Lower leg skin (tissue), 4 donors: ENCODE data around the gene SCNN1B. TPM values are rescaled to one million over a fixed set of nuclear protein-coding genes. Genes with fewer than 3 reads are reported as not detected.

ENCODE experiments used
- DNase-seq, 2 donors: peaks; one replicate each; pipeline ENCODE4 v3.0.0-alpha.2; 2019; ENCODE audit warnings: low spot score in 2 of 2
- H3K4me3 ChIP-seq: fragments of 200-600 bp; sonication (generic); 2 replicates; pipeline ENCODE4 v1.5.1; 2017; ENCODE audit warnings: mild to moderate bottlenecking, low read depth; ENCODE audit not compliant: poor library complexity, severe bottlenecking
- POLR2A ChIP-seq, 2 donors: fragments of 450-650 bp; IDR thresholded peaks; one replicate each; pipeline ENCODE4 v1.6.1; 2016 to 2017; ENCODE audit warnings: antibody characterized with exemption in 2 of 2, mild to moderate bottlenecking in 1 of 2, moderate library complexity in 1 of 2
- WGBS, 2 donors: methylation state at CpG; one replicate each; pipeline ENCODE4 v1.1.5; 2018; 5-methylcytosine and 5-hydroxymethylcytosine counted together
- intact Hi-C: fragments of 100-400 bp; cut with DNase I; formaldehyde crosslinking; loops from one replicate; pipeline ENCODE4 v1.15.0; 2023; ENCODE audit warnings: low total_unique reads
- total RNA-seq, 4 donors: library from RNA; depleted of rRNA; stranded (reverse); fragments of >200 nt; gene quantifications; one replicate each; pipeline ENCODE4 v1.1.0, GENCODE V29; 2016
- TF ChIP-seq, protein P1 (sequence below), 3 donors: fragments of 450-650 bp; IDR thresholded peaks; one replicate each; pipeline ENCODE4 v1.5.1; 2016; ENCODE audit warnings: antibody characterized with exemption in 3 of 3, mild to moderate bottlenecking in 3 of 3, moderate library complexity in 2 of 3

SCNN1B gene
- total RNA-seq, 4 donors from 2014 or later: 33.4 to 91.4 (median 76.6) TPM

DNA sequence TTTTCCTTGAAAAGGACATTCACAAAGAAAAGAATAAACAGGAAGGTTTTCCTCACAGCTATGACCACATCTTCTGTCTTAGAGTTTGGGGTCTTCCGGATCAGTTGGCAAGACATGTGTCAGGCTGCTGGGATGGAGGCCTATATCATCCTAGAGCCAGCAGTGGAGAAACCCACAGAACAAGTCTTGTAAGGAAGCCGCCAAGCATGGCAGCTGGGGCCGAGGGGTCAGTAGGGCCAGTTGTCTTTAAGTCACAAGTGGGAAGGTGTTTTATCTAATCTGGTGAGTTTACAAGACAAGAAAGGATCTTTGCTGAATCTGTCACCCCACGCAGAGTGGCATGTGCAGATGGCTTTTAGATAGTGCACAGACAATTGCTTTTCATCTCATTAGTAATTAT, 25.7 kb downstream of the SCNN1B start:
- intact Hi-C loops: no loop called here
- WGBS, 2 donors: 83 to 86% methylated on average over 4 of the region's 4 CpGs
- no peak overlapping the region for H3K4me3 ChIP-seq
- DNase-seq: no peak
- TF ChIP-seq, protein P1, sequence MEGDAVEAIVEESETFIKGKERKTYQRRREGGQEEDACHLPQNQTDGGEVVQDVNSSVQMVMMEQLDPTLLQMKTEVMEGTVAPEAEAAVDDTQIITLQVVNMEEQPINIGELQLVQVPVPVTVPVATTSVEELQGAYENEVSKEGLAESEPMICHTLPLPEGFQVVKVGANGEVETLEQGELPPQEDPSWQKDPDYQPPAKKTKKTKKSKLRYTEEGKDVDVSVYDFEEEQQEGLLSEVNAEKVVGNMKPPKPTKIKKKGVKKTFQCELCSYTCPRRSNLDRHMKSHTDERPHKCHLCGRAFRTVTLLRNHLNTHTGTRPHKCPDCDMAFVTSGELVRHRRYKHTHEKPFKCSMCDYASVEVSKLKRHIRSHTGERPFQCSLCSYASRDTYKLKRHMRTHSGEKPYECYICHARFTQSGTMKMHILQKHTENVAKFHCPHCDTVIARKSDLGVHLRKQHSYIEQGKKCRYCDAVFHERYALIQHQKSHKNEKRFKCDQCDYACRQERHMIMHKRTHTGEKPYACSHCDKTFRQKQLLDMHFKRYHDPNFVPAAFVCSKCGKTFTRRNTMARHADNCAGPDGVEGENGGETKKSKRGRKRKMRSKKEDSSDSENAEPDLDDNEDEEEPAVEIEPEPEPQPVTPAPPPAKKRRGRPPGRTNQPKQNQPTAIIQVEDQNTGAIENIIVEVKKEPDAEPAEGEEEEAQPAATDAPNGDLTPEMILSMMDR (IDR thresholded peaks at IDR 0.05): no peak
- TF ChIP-seq POLR2A (IDR thresholded peaks at IDR 0.05): no peak

DNA sequence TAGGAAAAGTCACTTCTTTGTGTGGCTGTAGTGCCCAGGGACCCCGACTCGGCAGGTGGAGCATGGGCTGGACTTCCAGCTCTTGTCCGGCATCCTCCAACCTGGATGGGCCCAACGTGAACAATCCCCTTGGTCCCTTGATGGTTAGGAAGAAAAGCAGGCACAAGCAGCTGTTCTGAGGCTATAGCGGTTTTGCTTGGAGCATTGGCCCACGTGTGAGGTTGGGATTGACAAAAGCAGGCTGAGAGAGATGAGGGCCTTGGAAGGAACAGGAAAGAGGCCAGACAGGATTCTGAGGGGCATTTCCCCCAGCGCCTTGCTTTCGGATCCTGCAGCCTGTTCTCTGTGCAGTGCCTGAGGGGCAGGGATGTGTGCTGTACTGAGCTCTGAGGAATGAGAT, 28.1 kb downstream of the SCNN1B start:
- intact Hi-C loops: no loop called here
- DNase-seq: no peak
- TF ChIP-seq POLR2A (IDR thresholded peaks at IDR 0.05): no peak
- TF ChIP-seq, protein P1 (IDR thresholded peaks at IDR 0.05): no peak
- no peak overlapping the region for H3K4me3 ChIP-seq
- WGBS, 2 donors: 70 to 75% methylated on average over 8 of the region's 8 CpGs

- intact Hi-C loops: no loop called here
These were observed 28.6 kb downstream of the SCNN1B start for GRCh38 chr16:23330583-23331249.

GRCh38 chr16:23333034-23333579, 31.0 kb downstream of the SCNN1B start:
- no peak for DNase-seq
- intact Hi-C loops: no loop called here
- 59 to 68% methylated on average over 4 of the region's 4 CpGs for WGBS, 2 donors
- no peak overlapping the region for H3K4me3 ChIP-seq
- TF ChIP-seq, protein P1 (IDR thresholded peaks at IDR 0.05): no peak
- TF ChIP-seq POLR2A (IDR thresholded peaks at IDR 0.05): no peak

More at GRCh38 chr16:23330583-23331249, 28.6 kb downstream of the SCNN1B start:
- no peak for DNase-seq
- 52 to 57% methylated on average over 11 of the region's 11 CpGs for WGBS, 2 donors
- H3K4me3 ChIP-seq: no peak overlapping the region
- TF ChIP-seq POLR2A (IDR thresholded peaks at IDR 0.05): no peak
- TF ChIP-seq, protein P1 (IDR thresholded peaks at IDR 0.05): no peak

GRCh38 chr16:23333831-23334456, 31.8 kb downstream of the SCNN1B start:
- no peak overlapping the region for H3K4me3 ChIP-seq
- 77 to 86% methylated on average over 11 of the region's 11 CpGs for WGBS, 2 donors
- TF ChIP-seq, protein P1 (IDR thresholded peaks at IDR 0.05): no peak
- intact Hi-C loops: no loop called here
- no peak for DNase-seq
